Stimulated activated CD8-positive, alpha-beta memory T cell treated with anti-CD3 and anti-CD28 coated beads, Interleukin-15, amount 100 ng/mL, for 4 hours (primary cell): ENCODE data around the gene PPM1J.

Experiments
- DNase-seq, 2 donors: peaks; one replicate each; pipeline ENCODE4 v3.0.0-alpha.2; 2020; ENCODE audit warnings: low read depth in 2 of 2

Gene PPM1J

DNA sequence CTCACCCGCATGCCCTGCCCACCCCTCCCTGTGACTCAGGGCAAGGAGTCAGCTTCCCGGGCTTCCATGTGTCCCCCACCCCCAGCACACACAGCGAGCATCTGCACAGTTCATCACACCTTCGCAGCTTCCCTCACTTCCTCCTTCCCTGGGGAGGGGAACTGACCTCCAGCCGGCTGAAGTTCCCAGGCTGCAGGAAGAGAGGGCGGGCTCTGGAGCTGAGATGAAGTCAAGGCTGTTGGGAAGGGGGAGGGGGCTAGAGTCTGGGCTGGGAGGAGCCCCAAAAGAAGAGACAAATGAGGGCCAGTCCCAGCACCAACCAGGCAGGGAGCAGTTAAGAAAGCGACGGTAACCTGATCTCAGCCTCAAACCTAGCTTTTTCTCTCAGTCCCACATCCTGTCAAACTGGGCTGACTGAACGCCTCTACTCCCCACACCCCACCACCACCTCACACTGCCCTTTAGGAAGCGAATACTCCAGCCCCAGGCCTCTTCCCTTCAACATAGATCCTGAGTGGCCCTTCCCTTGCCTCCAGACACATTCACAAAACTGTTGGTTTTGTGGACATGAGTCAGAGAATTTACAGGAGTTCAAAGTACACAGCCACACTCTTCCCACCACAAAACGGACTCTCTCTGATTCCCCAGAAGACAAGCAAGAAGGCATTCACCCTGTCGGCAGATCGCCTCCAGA lies 10.1 kb downstream of the PPM1J start:
- no peak for DNase-seq

DNA sequence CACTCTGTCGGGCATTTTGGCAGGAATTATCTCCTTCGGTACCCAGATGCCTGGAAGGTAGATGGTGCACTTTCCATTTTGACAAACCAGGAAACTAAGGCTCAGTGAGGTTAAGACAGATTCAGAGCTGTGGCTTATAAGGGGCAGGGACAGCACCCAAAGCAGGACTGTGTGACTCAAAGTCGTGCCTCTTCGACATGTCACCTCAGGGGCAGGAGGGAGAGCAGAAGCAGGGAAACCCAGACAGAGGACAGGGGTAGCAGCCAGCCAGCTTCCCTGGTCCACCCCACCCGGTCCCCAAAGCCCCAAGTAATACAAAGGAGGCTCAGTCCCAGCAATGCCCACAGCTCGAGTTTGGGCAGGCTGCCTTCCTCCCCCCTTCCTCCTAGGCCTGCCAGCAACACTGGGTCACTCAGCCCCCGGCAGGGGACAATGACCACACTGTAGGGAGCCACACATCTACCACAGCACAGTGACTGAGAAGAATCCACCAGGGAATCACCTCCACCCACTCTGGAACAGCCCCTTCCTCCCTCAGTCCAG lies 10.7 kb downstream of the PPM1J start:
- no peak for DNase-seq

DNA sequence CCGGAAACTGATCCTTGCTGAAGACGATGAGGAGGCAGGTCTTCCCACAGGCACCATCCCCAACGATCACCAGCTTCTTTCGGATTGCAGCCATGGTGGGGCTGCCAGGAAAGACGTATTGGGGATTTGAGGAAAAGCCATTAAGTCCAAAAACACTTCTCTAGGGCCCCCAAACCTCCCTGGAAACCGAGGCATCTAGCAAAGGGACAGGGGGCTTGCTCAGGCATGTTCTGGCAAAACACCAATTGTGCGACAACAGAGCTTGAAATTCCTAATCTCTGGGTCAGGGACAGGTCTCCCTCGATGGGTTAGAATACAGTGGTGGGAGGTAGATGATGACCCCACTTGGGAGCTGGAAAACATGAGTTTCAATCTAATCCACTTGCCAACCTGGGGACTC lies 11.4 kb downstream of the PPM1J start:
- DNase-seq: no peak

DNA sequence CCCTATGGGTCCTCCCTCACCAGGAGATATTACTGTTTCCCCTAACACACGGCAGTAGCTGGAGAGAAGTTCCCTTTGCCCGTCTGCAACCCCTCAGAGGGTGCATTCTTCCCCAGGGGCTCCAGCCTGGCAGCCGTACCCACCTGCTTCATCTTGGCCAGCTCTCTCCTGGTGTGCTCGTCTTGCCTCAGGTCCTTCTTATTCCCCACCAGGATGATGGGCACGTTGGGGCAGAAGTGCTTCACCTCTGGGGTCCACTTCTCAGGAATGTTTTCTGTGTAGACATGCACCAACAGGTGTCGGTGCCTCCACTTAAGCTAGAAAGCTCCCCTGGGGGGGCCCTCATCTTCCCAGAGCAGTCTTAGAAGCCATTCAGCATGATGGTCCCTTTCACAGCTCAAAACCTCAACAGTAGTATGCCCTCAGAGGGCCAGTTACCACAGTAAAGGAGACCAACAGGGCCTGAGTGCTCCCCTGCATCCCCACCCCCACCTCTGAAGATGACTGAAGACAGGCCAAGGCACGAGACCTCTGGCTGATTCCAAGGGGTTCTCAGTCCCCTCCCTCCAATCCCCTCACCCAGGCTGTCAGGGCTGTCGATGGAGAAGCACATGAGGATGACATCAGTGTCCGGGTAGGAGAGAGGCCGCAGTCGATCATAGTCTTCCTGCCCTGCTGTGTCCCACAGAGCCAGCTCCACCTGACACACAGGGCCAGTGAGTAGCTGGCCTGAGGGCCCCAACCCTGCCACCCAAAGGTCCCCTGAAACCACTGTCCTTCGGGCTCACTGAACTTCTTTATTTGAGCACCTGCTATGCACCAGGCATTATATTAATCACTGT lies 12.5 kb downstream of the PPM1J start:
- DNase-seq: no peak

DNA sequence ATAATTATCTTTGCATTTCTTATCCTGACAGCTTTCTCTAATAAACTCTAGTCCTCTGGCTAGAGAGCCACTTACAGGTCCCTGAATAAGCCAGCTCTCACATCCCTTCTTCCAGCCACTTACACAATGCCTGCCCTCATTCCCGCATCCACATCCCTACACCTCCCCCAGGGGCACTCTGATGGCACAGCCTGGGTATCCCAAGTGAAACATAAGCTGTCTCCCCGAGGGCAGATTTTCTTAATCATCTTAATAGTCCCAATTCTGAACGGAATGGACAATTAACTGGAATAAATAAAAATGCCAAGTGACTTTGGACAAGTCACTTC lies 13.1 kb downstream of the PPM1J start:
- no peak for DNase-seq

DNA sequence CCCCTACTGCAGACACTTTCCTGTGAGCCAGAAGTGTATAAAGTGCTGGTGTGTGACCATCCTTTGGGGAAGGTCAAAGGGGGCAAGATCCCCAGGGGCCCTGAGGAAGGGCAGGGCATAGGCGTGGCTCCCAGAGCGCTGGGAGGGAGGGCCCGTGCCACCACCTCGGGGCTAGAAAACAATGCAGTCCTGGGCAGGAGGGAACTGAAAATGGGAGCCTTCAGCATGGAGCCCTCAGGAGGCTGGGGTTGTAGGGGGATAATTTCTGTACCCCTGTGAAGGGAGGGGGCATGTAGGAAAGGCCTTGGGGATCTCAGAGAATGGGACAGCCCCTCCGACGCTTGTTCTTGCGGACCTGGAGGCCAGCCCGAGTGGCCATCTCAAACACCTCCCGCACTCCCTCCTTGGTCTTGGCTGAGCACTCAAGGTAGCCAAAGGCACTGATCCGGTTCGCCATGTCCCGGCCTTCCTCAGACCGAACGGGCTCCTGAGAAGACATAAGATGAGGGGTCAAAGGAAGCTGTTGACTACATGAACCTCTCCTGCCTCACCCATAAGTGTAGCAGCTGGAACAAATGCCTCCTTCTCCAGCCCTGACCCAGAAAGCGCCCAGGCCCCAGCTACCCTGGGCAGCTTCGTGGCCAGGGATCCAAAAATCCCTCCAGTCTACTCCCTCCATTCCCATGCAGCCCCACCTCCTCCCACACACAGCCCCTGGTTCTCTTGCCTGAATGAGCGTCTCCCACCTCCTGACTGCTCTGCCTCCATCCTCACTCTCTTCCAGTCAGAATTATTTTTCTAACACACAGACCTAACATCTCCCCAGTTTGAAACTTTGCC lies 13.7 kb downstream of the PPM1J start:
- DNase-seq: no peak

DNA sequence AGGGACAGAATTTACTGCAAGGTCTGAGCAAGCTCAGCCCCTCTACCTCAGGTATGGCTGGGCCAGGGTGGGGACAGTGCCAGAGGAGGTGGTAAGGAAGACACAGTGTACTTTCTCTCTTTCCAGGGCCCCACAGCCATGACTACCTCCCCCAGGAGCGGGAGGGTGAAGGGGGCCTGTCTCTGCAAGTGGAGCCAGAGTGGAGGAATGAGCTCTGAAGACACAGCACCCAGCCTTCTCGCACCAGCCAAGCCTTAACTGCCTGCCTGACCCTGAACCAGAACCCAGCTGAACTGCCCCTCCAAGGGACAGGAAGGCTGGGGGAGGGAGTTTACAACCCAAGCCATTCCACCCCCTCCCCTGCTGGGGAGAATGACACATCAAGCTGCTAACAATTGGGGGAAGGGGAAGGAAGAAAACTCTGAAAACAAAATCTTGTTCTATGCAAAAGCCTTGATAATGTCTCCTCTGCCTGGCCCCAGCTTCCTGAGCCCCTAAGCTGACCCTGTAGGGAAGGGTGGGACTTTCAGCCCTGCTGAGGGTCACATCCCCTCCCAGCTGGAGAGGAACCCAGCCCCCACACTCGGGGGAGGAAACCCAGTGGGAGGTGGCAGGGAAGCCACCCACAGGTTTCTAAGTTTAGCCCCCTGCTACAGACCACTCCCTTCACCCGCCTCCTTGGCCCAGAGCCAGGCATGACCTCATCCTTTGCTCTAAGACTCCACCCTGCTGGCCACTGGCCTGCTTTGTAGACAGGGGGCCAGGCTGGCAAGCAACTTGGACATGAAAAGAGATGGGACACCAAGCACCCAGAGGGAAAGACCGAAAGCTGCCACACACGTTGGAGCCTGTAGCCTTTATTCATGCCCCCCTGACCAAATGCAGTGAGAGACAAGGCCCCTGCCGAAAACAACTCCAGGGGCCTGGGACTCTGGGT lies 14.6 kb downstream of the PPM1J start:
- DNase-seq: peak; percentile 59 to 64

DNA sequence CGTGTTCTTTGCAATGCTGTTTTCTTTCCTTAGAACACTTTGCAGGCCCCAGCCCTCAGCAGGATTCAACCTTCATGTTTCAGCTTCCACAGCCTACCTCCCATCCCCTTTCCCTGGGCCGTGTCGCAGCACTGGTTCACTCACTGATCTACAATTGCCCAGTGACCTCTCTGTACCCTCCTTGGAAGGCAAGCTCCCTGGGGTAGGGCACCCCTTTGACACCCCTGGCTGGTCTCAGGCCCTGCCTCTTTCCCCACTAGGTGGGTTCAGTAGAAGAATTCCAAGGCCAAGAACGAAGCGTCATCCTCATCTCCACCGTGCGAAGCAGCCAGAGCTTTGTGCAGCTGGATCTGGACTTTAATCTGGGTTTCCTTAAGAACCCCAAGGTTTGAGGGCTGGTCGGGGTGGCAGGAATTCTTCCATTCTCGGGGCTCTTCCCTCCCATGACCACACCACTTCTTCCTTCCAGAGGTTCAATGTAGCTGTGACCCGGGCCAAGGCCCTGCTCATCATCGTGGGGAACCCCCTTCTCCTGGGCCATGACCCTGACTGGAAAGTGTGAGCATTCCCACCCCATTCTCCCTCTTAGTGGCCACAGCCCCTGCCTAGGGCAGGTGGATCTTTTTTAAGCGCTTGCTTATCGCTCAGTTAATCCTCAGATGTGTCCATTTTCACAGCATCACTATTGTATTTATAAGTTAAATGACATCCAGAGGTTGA lies 15.5 kb downstream of the PPM1J start:
- DNase-seq: no peak

DNA sequence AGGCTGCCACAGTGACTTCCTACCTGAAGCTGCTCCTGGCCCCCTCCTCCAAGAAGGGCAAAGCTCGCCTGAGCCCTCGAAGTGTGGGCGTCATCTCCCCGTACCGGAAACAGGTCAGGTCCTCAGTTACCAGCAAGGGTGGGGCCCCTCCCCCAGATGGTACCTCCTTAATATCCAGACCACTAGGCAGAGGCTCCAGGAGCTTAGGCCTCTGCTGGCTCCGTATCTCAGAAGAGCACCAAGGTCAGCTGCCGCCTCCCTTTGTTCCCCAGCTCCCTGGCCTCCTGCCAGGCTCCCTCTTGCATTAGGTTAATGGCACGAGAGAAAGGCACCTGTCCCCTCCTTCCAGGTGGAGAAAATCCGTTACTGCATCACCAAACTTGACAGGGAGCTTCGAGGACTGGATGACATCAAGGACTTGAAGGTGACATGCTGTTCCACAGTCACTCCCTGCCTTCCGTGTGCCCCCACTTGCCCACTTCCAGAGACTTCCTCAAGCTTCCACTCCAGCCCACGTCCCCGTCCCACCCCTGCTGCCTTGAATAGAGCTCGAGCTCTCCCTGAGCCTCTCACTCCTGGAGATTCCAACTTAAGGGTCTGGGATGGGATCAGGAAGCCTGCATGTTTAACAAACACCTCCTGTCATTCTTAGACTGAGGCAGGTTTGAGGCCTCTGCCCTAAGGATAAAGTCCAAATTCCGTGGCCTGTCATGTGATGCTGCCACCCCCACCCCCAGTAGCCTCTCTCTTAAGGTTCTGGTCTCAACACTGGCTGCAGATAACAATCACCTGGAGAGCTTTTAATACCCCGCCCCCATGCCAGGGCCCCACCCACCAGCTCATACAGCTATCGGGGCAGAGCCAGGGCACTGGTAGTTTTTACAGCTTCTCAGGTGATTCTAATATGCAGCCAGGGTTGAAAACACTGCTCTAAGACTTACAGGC lies 16.5 kb downstream of the PPM1J start:
- DNase-seq: no peak

DNA sequence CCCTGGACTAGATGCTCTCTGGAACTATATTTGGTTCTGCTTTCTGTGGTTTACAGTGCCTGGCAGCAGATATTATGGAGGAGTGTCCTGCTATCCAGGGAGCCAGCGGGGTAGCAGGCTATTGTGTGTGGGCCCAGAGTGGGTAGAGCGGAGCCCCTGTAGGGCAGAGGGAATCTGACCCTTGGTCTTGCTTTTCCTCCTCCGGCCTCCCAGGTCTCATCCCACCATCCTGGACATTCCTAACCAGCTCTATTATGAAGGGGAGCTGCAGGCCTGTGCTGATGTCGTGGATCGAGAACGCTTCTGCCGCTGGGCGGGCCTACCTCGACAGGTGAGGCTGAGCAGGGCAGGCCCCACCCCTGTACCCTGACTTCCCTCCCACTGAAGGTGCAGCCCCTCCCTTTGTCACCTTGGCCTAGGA lies 17.3 kb downstream of the PPM1J start:
- no peak for DNase-seq

DNA sequence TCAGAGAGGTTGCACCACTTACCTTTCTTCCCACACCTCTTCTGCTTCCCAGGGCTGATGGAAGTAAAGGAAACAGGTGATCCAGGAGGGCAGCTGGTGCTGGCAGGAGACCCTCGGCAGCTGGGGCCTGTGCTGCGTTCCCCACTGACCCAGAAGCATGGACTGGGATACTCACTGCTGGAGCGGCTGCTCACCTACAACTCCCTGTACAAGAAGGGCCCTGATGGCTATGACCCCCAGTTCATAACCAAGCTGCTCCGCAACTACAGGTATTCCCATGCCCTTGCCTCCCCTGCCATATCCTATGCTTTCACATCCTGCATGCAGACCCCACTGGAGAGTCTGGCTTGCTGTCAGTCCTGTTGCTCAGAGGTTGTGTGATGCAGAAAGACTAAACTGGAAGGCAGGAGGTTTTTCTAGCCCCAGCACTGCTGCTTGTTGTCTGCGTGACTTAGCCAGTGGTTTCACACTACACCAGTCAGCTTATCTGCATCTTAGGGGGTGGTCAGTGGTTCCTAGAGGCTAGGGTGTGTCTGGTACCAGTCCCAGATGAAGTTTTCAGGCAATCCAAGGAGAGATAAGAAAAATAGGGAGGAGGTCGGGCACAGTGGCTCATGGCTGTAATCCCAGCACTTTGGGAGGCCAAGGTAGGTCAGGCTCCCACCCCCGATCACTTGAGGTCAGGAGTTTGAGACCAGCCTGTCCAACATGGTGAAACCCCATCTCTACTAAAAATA lies 18.4 kb downstream of the PPM1J start:
- DNase-seq: no peak

DNA sequence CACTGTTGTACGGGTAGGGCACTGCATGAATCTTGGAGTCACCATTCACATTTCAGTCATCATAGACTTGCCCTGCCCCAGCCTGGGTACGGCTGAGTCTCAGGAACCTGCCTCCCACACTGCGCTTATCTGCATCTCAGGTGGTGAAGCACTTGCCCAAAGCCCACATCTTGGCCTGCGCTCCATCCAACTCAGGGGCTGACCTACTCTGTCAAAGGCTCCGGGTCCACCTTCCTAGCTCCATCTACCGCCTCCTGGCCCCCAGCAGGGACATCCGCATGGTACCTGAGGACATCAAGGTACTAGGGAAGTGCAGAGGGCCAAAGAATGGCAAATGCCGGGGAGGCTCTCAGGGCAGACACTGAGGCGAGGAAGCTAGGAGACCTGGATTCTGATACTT lies 19.9 kb downstream of the PPM1J start:
- DNase-seq: no peak

DNA sequence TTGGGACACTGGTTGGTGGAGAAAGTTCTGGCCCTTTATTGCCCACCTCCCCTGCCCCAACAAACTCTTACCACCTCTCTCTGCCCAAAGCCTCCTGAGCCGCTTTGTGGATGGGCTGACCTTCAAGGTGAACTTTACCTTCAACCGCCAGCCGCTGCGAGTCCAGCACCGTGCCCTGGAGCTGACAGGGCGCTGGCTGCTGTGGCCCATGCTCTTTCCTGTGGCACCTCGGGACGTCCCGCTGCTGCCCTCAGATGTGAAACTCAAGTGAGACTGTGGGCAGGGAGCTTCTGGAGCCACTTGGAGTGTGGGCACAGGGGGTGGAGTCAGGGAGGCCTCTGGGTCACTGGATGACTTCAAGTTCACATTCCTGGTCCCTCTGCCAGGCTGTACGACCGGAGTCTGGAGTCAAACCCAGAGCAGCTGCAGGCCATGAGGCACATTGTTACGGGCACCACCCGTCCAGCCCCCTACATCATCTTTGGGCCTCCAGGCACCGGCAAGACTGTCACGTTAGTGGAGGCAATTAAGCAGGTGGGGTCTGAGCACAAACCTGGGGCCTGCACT lies 20.7 kb downstream of the PPM1J start:
- no peak for DNase-seq

DNA sequence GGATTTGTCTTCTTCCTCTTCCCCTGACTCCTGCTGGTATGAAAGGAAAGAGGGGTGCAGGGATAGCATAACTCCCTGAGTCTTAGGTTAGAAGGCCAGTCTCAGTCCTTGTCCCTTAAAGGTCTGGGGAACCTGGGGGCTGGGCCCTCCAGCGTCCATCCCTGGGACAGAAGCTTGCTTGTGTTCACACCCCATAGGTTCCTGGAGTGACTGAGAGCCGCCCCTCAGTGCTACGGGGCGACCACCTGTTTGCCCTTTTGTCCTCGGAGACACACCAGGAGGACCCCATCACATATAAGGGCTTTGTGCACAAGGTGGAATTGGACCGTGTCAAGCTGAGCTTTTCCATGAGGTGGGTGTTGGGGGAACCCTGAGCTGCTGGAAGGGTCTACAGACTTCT lies 21.3 kb downstream of the PPM1J start:
- no peak for DNase-seq

DNA sequence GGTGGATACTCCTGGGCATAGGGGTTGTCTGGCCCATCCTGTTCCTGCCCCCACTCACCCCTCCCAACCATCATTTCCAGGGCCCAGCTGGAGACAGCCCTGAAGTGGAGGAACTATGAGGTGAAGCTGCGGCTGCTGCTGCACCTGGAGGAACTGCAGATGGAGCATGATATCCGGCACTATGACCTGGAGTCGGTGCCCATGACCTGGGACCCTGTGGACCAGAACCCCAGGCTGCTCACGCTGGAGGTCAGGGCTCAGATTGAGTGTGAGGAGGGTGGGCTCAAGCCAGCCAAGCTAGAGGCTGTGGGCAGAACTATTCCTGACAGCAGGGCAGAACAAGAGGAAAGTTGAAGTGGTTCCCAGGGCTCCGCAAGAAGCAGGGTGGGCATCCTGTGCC lies 22.5 kb downstream of the PPM1J start:
- no peak for DNase-seq

DNA sequence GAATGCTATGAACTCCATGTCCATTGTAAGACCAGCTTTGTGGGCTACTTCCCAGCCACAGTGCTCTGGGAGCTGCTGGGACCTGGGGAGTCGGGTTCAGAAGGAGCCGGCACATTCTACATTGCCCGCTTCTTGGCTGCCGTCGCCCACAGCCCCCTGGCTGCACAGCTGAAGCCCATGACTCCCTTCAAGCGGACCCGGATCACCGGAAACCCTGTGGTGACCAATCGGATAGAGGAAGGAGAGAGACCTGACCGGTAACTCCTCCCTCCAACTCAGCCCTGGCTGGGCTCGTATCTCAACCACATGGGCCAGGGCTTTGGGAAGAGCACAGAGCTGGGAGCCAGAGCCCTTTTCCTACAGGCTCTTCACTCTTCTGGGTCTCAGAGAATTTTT lies 25.3 kb downstream of the PPM1J start:
- DNase-seq: no peak

DNA sequence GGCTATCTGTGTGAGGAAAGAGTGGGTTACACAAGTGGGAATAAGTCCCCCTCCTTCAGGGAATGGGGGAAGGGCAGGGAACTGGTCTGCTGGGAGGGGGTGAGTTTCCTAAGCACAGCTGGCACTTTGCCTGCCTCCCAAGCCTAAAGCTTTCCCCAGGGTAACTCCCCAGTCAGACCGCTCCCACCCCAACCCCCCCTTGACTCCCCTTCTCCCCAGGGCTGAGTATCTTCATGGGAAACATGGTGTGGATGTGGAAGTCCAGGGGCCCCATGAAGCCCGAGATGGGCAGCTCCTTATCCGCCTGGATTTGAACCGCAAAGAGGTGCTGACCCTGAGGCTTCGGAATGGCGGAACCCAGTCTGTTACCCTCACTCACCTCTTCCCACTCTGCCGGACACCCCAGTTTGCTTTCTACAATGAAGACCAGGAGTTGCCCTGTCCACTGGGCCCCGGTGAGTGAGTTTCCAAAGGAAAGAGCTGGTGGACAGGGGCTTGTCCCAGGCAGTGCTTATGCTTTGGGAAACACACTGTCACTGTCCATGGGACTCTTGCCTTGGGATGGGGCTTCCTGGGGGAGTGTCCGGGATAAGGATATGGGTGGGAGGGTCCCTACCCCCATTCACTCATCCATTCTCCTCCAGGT lies 25.8 kb downstream of the PPM1J start:
- DNase-seq: no peak

DNA sequence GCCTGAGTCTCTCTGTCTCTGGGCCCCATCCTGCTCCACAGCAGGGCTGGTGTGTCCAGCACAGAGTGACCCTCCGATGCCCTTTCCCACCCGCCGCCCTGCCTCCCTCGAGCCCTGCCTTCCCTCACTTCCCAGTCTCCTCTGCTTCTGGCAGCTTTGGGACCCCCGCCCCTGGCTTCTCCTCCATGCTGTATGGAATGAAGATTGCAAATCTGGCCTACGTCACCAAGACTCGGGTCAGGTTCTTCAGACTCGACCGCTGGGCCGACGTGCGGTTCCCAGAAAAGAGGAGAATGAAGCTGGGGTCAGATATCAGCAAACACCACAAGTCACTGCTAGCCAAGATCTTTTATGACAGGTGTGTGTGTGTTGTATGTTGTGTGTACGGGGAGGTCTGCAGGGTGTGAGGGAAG lies 26.3 kb downstream of the PPM1J start:
- DNase-seq: no peak
